GM12864 (cell line): ENCODE measurements around the gene SIPA1L3.

ENCODE experiments used
- DNase-seq: peaks from one replicate; pipeline ENCODE4 v3.0.0-alpha.2; 2011; ENCODE audit warnings: low read depth
- H3K4me3 ChIP-seq: 2 replicates; pipeline ENCODE4 v1.5.1; 2011; ENCODE audit warnings: mild to moderate bottlenecking, low read depth, low read length, control low read depth
- CTCF ChIP-seq: IDR thresholded peaks from 2 replicates; pipeline ENCODE4 v1.5.1; 2011; ENCODE audit warnings: low read depth, mild to moderate bottlenecking, moderate library complexity, low read length, control low read depth, inconsistent platforms; ENCODE audit errors: missing control alignments

The SIPA1L3 gene

GRCh38 chr19:37997911-37998344, 90.9 kb downstream of the SIPA1L3 start:
- TF ChIP-seq CTCF: no peak
- DNase-seq: no peak
- H3K4me3 ChIP-seq: no peak overlapping the region

- TF ChIP-seq CTCF: no peak
- H3K4me3 ChIP-seq: no peak overlapping the region
- DNase-seq: no peak
Observed at GRCh38 chr19:37998801-37999308, 91.8 kb downstream of the SIPA1L3 start.

GRCh38 chr19:37999309-38000213, 92.6 kb downstream of the SIPA1L3 start:
- no peak overlapping the region for H3K4me3 ChIP-seq
- DNase-seq: no peak
- TF ChIP-seq CTCF: no peak

GRCh38 chr19:38001158-38001781, 94.3 kb downstream of the SIPA1L3 start:
- TF ChIP-seq CTCF: no peak
- no peak overlapping the region for H3K4me3 ChIP-seq
- DNase-seq: no peak

GRCh38 chr19:38003438-38004185, 96.6 kb downstream of the SIPA1L3 start:
- H3K4me3 ChIP-seq: peak overlapping the region; percentile 48
- DNase-seq: no peak
- TF ChIP-seq CTCF: no peak

GRCh38 chr19:38004186-38004520, 97.1 kb downstream of the SIPA1L3 start:
- TF ChIP-seq CTCF: no peak
- DNase-seq: no peak
- peak overlapping the region; percentile 48 for H3K4me3 ChIP-seq
